GM20000 (cell line): ENCODE measurements around the gene PDCD1.

Experiments
- DNase-seq: peaks from one replicate; pipeline ENCODE4 v3.0.0; 2012; ENCODE audit warnings: low spot score
- TF ChIP-seq, protein P1 (sequence below): IDR thresholded peaks from 2 replicates; pipeline ENCODE4 v1.5.1; 2012; ENCODE audit warnings: mild to moderate bottlenecking, control low read depth; ENCODE audit errors: extremely low read depth, missing control alignments

The PDCD1 gene

DNA sequence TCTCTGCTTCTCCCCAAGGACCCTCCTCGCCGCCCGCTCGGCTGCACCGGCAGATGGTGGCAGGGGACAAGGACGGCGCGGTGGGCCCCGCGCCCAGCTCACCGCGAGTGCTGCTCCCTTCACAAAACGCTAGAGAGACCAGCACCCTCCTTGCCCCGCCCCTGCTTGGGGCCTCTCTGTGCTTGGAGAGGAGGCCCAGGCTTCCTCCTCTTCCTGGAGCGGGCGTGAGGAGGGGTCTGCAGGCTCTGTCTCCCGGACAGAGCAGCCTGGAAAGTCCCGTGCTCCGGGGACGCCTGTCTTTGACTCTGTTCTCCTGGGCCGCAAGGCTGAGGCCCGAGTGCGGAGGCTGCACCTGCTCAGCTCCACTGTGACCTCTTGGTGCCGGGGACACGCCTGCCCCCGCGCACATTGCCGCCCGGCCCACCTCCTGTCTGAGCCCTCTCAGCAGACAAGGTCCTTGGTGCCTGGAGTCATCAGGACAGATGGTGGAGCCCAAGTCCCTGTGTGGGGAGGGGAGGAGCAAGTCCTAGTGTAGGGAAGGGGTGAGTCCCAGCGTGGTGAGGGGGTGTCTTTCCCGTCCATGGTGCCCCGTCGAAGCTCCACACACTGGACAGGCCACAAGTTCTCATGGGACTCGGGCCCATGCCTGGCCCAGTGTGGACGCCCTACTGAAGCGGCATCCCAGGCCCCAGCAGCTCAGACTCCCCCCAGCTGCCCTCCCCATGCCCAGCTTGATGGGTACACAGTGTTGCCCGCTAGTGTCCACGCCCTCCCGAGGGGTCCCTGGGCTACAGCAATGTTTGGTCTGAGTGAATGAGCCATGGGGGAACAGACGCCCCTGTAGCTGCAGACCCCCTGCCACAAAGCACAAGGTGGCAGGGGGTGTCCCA lies 44.7 kb upstream of the PDCD1 start:
- no peak for DNase-seq
- TF ChIP-seq, protein P1, sequence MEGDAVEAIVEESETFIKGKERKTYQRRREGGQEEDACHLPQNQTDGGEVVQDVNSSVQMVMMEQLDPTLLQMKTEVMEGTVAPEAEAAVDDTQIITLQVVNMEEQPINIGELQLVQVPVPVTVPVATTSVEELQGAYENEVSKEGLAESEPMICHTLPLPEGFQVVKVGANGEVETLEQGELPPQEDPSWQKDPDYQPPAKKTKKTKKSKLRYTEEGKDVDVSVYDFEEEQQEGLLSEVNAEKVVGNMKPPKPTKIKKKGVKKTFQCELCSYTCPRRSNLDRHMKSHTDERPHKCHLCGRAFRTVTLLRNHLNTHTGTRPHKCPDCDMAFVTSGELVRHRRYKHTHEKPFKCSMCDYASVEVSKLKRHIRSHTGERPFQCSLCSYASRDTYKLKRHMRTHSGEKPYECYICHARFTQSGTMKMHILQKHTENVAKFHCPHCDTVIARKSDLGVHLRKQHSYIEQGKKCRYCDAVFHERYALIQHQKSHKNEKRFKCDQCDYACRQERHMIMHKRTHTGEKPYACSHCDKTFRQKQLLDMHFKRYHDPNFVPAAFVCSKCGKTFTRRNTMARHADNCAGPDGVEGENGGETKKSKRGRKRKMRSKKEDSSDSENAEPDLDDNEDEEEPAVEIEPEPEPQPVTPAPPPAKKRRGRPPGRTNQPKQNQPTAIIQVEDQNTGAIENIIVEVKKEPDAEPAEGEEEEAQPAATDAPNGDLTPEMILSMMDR, result no peak

DNA sequence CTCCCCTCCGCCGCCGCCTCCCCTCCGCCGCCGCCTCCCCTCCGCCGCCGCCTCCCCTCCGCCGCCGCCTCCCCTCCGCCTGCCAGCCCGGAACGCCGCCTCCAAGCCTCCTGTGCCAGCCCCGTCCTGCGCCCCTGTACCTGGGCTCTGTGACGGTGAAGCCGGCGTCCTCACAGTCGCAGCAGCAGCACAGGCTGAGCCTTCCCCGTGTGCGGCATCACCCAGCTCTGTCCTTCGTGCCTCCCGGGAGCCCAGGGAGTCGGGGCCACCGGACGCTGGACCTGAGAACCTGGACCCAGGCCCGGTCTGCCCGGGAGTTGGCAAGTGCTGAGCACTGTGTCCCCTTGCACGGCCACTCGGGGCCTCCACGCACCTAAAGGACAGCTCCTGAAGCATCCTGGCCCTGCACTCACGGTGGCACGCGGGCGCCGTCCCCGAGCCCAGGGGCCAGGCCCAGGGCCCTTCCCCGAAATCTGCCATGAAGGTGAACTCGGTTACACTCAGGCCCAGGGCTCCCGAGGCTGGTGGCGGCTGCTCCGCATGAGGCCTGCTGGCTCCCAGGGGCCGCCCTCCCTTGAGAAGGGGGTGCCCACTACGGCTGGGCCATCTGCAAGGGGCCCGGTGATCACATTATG lies 43.8 kb upstream of the PDCD1 start:
- DNase-seq, result no peak
- TF ChIP-seq, protein P1, result no peak

DNA sequence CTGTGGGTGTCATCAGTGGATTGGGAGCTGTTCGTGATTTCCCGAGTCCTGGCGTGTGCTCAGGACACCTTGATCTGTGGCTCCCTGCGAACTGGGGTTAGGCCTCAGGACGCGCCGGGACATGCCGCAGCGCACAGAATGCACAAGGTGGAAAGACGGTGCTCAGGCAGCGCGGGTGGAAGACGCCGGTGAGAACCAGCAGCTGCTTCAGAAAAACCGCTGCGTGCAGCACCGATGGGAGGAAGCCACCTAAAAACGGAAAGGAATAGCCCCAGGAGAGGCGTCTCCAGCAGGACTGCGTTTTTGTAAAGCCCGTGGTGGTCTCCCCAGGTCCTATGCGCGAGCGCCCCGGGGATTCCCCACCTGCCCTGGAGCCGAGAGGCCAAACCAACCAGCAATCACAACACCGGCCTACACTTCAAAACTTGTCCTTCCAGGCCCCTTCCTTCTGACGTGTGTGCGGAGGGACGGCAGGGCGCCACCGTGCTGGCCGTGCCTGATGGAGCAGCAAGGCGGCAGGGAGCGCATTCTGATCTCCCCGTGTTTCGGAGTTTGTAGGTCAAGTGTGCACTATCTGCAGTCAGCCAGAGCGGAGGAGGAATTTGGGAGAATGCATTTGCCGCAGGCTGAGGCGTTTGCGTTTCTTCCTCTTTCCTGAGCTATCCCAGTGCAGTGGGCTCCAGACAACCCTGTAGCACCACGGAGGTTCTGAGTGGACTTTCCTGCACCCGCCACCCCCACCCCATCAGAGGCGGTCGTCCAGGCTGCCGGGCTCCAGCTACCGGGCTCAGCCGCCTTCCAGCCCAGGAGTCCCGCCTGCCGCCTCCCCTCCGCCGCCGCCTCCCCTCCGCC lies 43.0 kb upstream of the PDCD1 start:
- TF ChIP-seq, protein P1, result no peak
- no peak for DNase-seq

DNA sequence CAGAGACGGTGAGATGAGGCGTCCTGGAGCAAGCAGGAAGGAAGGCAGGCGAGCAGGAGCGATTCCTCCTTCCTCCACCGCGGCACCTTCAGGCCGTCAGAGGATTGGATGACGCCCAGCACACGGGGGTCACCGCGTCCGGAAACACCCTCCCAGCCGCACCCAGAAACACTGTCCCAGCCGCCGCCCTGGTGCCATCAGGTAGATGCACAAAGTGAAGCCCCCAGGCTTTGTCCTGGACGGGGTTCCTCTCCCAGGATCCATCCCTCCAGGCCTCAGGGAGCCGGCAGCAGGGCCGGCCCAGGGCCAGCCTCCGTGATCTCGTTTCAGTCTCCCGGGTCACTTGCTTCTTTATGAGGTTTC lies 42.3 kb upstream of the PDCD1 start:
- DNase-seq, result no peak
- TF ChIP-seq, protein P1, result no peak

DNA sequence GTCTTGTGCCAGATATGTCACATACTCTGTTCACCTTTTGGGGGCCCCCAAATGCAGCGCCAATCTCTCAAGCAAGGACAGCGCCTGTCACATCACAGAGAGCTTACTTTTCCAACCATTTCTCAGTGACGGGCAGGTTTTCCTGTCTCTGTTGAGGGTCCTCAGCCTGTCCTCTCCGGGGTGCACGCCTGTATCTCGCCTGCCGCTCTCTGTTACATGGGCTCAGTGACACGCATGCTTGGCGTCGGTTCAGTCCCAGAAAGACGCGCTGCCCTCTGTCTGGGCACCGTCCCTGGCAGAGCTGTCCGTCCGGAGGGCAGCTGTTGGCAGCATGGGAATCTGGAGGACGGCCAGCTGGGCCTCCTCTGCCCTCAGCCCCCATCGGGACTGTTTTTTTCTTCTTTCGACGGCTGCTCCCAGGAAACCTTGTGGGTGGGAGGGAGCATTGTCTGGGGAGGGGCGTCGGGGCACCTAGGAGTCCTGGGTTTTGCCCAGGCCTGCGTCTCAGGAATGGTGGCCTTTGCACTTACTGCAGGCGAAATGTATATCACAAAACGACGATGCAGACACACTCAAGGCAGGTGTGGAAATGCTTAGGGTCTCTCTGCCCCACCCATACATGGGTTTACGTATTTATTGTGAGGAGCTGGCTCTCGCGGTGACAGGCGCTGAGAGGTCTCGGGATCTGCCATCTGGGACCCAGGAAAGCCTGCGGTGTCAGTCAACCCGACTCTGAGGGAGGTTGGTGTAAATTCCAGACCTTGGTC lies 41.7 kb upstream of the PDCD1 start:
- no peak for DNase-seq
- TF ChIP-seq, protein P1, result no peak

DNA sequence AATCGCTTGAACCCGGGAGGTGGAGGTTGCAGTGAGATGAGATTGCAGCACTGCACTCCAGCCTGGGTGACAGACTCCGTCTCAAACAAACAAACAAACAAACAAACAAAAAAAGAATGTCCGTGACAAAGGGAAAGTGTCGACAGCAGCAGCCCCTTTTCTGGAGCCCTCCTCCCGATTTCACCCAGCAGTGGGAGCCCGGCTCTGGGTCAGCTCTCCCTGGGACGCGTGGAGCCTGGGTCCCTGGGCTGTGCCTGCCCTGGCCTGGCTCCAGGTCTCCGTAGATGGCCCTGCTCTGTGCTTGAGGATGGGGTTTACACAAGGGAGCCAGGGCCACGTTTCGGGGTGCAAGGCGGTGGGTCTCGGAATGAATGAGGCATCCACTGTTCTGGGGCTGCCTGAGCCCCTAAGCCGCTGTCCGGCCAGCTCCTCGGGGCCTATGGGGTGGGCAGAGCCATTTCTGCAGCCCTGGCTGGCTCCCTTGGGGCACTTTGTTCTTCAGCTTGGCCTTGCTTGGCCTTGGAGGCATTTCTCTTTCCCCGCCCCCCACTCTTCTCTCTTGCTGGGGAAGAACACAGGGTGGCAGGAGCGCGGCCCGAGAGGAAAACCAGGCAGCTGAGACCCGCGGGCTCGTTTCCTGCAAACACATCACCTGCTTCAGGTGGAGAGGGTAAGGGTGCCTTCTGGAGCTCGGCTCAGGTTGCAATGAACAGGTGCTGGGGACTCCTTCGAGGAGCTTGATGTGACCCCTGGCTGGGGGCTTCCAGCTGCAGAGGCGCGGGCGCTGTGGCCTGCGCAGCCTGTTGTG lies 40.0 kb upstream of the PDCD1 start:
- TF ChIP-seq, protein P1, result no peak
- no peak for DNase-seq
